ENCODE measurements around the gene TNPO2.

DNA sequence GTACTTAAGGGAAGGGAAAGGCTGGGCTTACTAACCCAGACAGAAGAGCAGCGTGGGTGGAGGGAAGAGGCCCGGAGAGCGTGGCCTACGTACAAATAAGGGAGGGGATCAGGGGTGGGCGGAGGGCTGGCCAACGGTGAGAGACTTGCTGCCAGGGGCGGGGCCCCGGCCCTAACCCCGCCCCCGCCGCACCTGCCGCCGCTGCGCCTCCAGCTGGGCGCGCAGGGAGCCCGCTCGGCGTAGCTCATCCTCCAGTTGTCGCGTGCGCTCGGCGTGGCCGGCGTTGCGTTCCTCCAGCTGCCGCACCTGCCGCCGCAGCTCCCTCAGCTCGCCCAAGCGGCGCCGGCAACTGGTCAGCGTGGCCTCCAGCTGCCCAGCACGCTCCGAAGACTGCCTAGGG, 46.0 kb upstream of the TNPO2 start:
- TF ChIP-seq, protein P1, sequence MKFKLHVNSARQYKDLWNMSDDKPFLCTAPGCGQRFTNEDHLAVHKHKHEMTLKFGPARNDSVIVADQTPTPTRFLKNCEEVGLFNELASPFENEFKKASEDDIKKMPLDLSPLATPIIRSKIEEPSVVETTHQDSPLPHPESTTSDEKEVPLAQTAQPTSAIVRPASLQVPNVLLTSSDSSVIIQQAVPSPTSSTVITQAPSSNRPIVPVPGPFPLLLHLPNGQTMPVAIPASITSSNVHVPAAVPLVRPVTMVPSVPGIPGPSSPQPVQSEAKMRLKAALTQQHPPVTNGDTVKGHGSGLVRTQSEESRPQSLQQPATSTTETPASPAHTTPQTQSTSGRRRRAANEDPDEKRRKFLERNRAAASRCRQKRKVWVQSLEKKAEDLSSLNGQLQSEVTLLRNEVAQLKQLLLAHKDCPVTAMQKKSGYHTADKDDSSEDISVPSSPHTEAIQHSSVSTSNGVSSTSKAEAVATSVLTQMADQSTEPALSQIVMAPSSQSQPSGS (CRISPR knock-in tag; IDR thresholded peaks at IDR 0.05; ENCODE audit: borderline replicate concordance, low read depth): no peak
- TF ChIP-seq, protein P2, sequence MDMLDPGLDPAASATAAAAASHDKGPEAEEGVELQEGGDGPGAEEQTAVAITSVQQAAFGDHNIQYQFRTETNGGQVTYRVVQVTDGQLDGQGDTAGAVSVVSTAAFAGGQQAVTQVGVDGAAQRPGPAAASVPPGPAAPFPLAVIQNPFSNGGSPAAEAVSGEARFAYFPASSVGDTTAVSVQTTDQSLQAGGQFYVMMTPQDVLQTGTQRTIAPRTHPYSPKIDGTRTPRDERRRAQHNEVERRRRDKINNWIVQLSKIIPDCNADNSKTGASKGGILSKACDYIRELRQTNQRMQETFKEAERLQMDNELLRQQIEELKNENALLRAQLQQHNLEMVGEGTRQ (CRISPR knock-in tag; IDR thresholded peaks at IDR 0.05): no peak; the same call in 1 of the 2 replicates
- TF ChIP-seq, protein P3, sequence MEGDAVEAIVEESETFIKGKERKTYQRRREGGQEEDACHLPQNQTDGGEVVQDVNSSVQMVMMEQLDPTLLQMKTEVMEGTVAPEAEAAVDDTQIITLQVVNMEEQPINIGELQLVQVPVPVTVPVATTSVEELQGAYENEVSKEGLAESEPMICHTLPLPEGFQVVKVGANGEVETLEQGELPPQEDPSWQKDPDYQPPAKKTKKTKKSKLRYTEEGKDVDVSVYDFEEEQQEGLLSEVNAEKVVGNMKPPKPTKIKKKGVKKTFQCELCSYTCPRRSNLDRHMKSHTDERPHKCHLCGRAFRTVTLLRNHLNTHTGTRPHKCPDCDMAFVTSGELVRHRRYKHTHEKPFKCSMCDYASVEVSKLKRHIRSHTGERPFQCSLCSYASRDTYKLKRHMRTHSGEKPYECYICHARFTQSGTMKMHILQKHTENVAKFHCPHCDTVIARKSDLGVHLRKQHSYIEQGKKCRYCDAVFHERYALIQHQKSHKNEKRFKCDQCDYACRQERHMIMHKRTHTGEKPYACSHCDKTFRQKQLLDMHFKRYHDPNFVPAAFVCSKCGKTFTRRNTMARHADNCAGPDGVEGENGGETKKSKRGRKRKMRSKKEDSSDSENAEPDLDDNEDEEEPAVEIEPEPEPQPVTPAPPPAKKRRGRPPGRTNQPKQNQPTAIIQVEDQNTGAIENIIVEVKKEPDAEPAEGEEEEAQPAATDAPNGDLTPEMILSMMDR (IDR thresholded peaks at IDR 0.05): no peak

Measured in WTC11 (cell line).